ENCODE data around the gene LRRN4CL. TPM values are rescaled to one million over a fixed set of nuclear protein-coding genes. Genes with fewer than 3 reads are reported as not detected.

The LRRN4CL gene
- total RNA-seq, 2 experiments from 2014 or later = 0.16 to 0.21 TPM

- Mint-ChIP-seq H3K27ac (no peak overlapping the region), H3K9me3 (no peaks in the 10 kb centered on the region), H3K4me3 (no peak overlapping the region), H3K36me3 (peaks cover 24% of the 10 kb centered on the region), H3K4me1 (peaks cover 34% of the 10 kb centered on the region), H3K27me3 (no peaks in the 10 kb centered on the region)
- no peak for DNase-seq
These were observed 40.4 kb downstream of the LRRN4CL start for GRCh38 chr11:62648967-62649364.

DNA sequence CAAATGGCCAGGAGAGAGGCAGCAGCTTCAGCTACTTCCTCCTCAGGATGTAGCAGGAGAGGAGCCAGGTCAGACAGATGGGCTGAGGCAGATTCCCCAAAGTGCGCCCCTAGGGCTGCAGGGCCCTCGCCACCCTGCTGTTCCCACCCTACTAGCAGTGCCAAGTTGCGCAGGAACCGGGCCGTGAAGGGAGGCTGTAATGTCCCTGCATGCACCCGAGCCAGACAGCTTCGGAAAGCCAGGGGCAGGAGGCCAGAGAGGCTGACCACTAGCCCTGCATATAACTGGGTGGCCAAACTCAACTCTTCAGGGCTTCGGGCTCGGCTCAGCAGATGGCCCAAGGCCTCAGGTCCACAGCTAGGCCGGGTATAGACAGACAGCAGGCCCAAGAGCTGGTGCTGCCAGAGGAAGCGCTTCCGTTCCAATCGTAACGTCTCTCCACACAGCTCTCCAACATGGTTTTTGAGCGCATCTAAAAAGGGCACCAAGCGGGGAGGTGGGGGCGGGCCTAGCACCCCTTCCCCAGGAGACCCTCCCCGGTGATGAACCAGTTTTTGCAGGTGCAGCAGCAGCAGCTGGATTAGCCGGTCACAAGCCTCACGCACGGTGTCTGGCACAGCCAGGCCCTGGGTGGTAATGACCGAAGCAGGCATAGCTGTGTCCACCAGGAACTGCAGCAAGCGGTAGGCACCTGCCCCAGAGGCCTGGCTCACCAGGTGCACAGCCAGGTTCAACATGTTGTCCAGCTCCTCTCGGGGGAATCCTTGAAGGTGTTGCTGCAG is 41.0 kb downstream of the LRRN4CL start:
- DNase-seq = no peak
- Mint-ChIP-seq H3K4me1 (peaks cover 31% of the 10 kb centered on the region), H3K9me3 (no peaks in the 10 kb centered on the region), H3K27me3 (no peaks in the 10 kb centered on the region), H3K27ac (no peak overlapping the region), H3K4me3 (no peak overlapping the region), H3K36me3 (peaks cover 24% of the 10 kb centered on the region)

DNA sequence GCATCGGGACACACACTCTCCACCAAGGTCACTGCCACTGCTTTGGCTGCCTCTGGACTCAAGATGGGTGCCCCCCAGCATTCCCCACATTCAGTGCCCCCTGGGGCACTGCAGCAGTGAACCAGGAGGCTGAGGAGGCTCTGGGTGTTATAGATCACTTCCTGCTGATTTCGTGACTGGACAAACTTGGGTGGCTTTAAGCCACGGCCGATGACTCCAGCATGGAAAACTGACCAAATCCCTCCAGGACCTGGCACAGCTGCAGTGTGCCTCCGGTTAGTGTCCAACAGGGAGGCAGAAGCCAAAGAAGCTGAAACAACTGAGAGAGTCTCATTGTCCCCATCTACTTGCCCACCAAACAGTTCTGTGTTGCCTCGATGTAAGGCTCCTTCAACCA is 41.7 kb downstream of the LRRN4CL start:
- H3K4me3 Mint-ChIP-seq = peak overlapping the region; percentile 34
- peaks cover 30% of the 10 kb centered on the region for H3K4me1 Mint-ChIP-seq
- H3K27ac Mint-ChIP-seq = peak overlapping the region; percentile 60
- no peak for DNase-seq
- H3K9me3 Mint-ChIP-seq = no peaks in the 10 kb centered on the region
- H3K27me3 Mint-ChIP-seq = no peaks in the 10 kb centered on the region
- H3K36me3 Mint-ChIP-seq = peaks cover 26% of the 10 kb centered on the region

DNA sequence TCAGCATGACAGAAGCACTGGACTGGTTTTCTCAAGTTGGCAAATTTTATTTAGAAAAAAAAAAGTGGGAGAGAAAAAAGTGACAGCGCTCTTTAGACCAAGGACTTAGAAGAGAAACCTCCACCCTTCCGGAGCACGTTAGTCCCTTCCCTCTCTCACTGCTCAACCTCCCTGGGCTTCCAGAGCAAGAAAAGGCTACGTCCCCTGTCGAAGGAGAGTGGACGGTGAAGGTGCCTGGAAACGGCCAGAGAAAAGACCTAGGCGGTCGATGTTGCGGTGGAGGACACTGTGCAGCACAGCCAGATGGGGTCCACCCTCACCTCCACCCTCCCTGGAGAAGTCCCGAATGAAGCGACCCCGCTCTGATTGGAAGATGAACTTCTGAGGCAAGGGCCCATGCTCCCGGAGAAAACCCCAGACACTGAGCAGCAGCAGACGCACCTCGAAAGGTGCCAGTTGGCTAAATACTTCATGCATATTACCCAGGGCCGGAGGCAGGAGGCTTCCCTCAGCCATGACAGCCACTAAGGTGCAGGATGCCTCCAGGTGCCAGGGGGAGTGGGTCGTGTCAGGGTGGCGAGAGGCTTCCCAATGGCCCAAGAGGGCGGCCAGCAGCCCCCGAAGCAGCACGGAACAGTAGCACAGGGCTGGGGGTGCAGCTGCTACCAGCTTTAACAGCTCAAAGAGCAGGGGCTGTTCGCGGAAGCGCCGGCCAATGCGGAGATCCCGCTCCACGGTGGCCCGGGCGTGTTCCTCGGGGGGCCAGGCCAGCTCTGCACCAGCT is 42.3 kb downstream of the LRRN4CL start:
- Mint-ChIP-seq H3K36me3 (peaks cover 27% of the 10 kb centered on the region), H3K4me3 (peak overlapping the region; percentile 99), H3K27me3 (no peaks in the 10 kb centered on the region), H3K4me1 (peaks cover 28% of the 10 kb centered on the region), H3K27ac (peak overlapping the region; percentile 99), H3K9me3 (no peaks in the 10 kb centered on the region)
- no peak for DNase-seq

- no peaks in the 10 kb centered on the region for H3K27me3 Mint-ChIP-seq
- H3K4me1 Mint-ChIP-seq = peaks cover 28% of the 10 kb centered on the region
- H3K36me3 Mint-ChIP-seq = peaks cover 30% of the 10 kb centered on the region
- peak within 1 kb of the TSS; percentile 99 for H3K4me3 Mint-ChIP-seq
- H3K27ac Mint-ChIP-seq = peak within 1 kb of the TSS; percentile 99
- H3K9me3 Mint-ChIP-seq = no peaks in the 10 kb centered on the region
- DNase-seq = peak; percentile 99
These were observed 43.1 kb downstream of the LRRN4CL start, which contains the start of gene GANAB for GRCh38 chr11:62645946-62646824. Gene GANAB (minus strand): TSS chr11:62646613. CDS start chr11:62646599, 14 bp downstream.

- Mint-ChIP-seq H3K27ac (peak overlapping the region; percentile 99), H3K36me3 (peaks cover 31% of the 10 kb centered on the region), H3K27me3 (no peaks in the 10 kb centered on the region), H3K4me1 (peaks cover 30% of the 10 kb centered on the region), H3K4me3 (peak overlapping the region; percentile 99), H3K9me3 (no peaks in the 10 kb centered on the region)
- no peak for DNase-seq
These were observed 43.7 kb downstream of the LRRN4CL start for GRCh38 chr11:62645671-62645945.

DNA sequence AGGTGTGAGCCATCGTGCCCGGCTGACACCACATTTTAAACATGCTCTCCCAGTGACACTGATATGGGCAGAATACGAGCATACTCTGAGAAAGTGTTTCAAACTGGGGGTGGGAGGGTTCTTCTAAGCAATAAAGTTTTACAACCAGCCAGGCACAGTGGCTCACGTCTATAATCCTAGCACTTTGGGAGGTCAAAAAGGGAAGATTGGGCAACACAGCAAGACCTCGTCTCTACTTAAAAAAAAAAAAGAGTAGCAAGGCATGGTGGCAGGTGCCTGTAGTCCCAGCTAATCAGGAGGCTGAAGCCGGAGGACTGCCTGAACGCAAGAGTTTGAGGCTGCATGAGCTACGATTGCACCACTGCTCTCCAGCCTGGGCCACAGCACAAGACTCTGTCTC is 45.1 kb downstream of the LRRN4CL start:
- Mint-ChIP-seq H3K9me3 (no peaks in the 10 kb centered on the region), H3K4me3 (peak overlapping the region; percentile 14), H3K36me3 (peaks cover 40% of the 10 kb centered on the region), H3K27me3 (no peaks in the 10 kb centered on the region), H3K27ac (peak overlapping the region; percentile 38), H3K4me1 (peaks cover 38% of the 10 kb centered on the region)
- DNase-seq = no peak

Other genes with a start within 250 kb of the LRRN4CL start
- 10 to 100 TPM; 12.3 to 12.5 TPM for gene AHNAK, start 142.7 kb downstream of the LRRN4CL start, total RNA-seq
- 1,000 to 10,000 TPM; 1,924 to 1,929 TPM for gene EEF1G, start 115.6 kb downstream of the LRRN4CL start, total RNA-seq
- gene TUT1, start 98.0 kb downstream of the LRRN4CL start, total RNA-seq = 10 to 100 TPM; 29.1 to 32.2 TPM
- gene MTA2, start 87.7 kb downstream of the LRRN4CL start, total RNA-seq = 100 to 1,000 TPM; 196 to 200 TPM
- 100 to 1,000 TPM; 112 to 121 TPM for gene EML3, start 76.8 kb downstream of the LRRN4CL start, total RNA-seq
- gene ROM1, start 76.3 kb downstream of the LRRN4CL start, total RNA-seq = 1 to 10 TPM; 2.0 to 2.8 TPM
- 10 to 100 TPM; 63.0 to 68.7 TPM for gene B3GAT3, start 67.5 kb downstream of the LRRN4CL start, total RNA-seq
- 100 to 1,000 TPM; 198 to 211 TPM for gene GANAB, start 42.9 kb downstream of the LRRN4CL start, total RNA-seq
- 10 to 100 TPM; 41.2 TPM for gene INTS5, start 36.2 kb downstream of the LRRN4CL start, total RNA-seq
- 100 to 1,000 TPM; 147 to 159 TPM for gene C11orf98, start 24.3 kb downstream of the LRRN4CL start, total RNA-seq
- gene CSKMT, start 24.2 kb downstream of the LRRN4CL start, total RNA-seq = 10 to 100 TPM; 28.7 to 39.7 TPM
- 1 to 10 TPM; 5.0 to 5.7 TPM for gene UQCC3, start 17.9 kb downstream of the LRRN4CL start, total RNA-seq
- gene LBHD1, start 17.3 kb downstream of the LRRN4CL start, total RNA-seq = 10 to 100 TPM; 22.6 to 26.0 TPM
- 100 to 1,000 TPM; 123 to 124 TPM for gene UBXN1, start 10.5 kb downstream of the LRRN4CL start, total RNA-seq
- 10 to 100 TPM; 22.7 to 23.7 TPM for gene BSCL2, start 17.9 kb upstream of the LRRN4CL start, total RNA-seq
- not detected for gene GNG3, start 18.1 kb upstream of the LRRN4CL start, total RNA-seq
- 10 to 100 TPM; 54.4 to 56.3 TPM for gene HNRNPUL2, start 37.9 kb upstream of the LRRN4CL start, total RNA-seq
- gene TTC9C, start 39.0 kb upstream of the LRRN4CL start, total RNA-seq = 10 to 100 TPM; 29.3 to 33.4 TPM
- gene ZBTB3, start 64.6 kb upstream of the LRRN4CL start, total RNA-seq = 1 to 10 TPM; 4.8 to 6.3 TPM
- gene POLR2G, start 72.0 kb upstream of the LRRN4CL start, total RNA-seq = 100 to 1,000 TPM; 125 to 131 TPM
- gene TAF6L, start 81.9 kb upstream of the LRRN4CL start, total RNA-seq = 10 to 100 TPM; 22.0 to 22.1 TPM
- 10 to 100 TPM; 30.7 to 34.3 TPM for gene TMEM179B, start 97.9 kb upstream of the LRRN4CL start, total RNA-seq
- gene TMEM223, start 102.5 kb upstream of the LRRN4CL start, total RNA-seq = 1 to 10 TPM; 9.4 to 10.0 TPM
- gene NXF1, start 115.9 kb upstream of the LRRN4CL start, total RNA-seq = 100 to 1,000 TPM; 107 to 111 TPM
- gene STX5, start 142.5 kb upstream of the LRRN4CL start, total RNA-seq = 10 to 100 TPM; 19.5 to 20.4 TPM
- not detected for gene TEX54, start 143.3 kb upstream of the LRRN4CL start, total RNA-seq
- 100 to 1,000 TPM; 139 to 141 TPM for gene WDR74, start 150.1 kb upstream of the LRRN4CL start, total RNA-seq
- 100 to 1,000 TPM; 408 to 428 TPM for gene SLC3A2, start 191.4 kb upstream of the LRRN4CL start, total RNA-seq
- not detected for gene CHRM1, start 231.8 kb upstream of the LRRN4CL start, total RNA-seq

Data from activated naive CD8-positive, alpha-beta T cell treated with anti-CD3 and anti-CD28 coated beads for 36 hours (primary cell).